SK-N-SH treated with all-trans-retinoic acid at 6 μM for 48 hours (cell line): ENCODE measurements around the gene PCSK5.

Experiments
- ARNTL ChIP-seq: fragments of 450-650 bp; formaldehyde crosslinking; IDR thresholded peaks from 2 replicates; pipeline ENCODE4 v1.5.0; 2020; ENCODE audit warnings: low read depth, mild to moderate bottlenecking, moderate library complexity, borderline replicate concordance
- BACH2 ChIP-seq: fragments of 250-450 bp; sonication (Bioruptor Pico); IDR thresholded peaks from 2 replicates; pipeline ENCODE4 v1.9.0; 2021; ENCODE audit warnings: mild to moderate bottlenecking, borderline replicate concordance
- CSDC2 ChIP-seq: fragments of 250-450 bp; sonication (Bioruptor Pico); IDR thresholded peaks from 2 replicates; pipeline ENCODE4 v1.5.0; 2020; ENCODE audit warnings: mild to moderate bottlenecking, moderate library complexity
- ESRRG ChIP-seq: fragments of 250-450 bp; sonication (Bioruptor Pico); IDR thresholded peaks from 2 replicates; pipeline ENCODE4 v1.6.1; 2021; ENCODE audit warnings: mild to moderate bottlenecking
- RARB ChIP-seq: fragments of 250-450 bp; sonication (Bioruptor Pico); IDR thresholded peaks from 2 replicates; pipeline ENCODE4 v1.8.0; 2021; ENCODE audit warnings: mild to moderate bottlenecking, moderate library complexity
- SNAI2 ChIP-seq: fragments of 250-450 bp; sonication (Bioruptor Pico); IDR thresholded peaks from 2 replicates; pipeline ENCODE4 v1.5.0; 2020; ENCODE audit warnings: mild to moderate bottlenecking, moderate library complexity
- TCF4 ChIP-seq: fragments of 250-450 bp; sonication (Bioruptor Pico); IDR thresholded peaks from 2 replicates; pipeline ENCODE4 v1.8.0; 2021; ENCODE audit warnings: mild to moderate bottlenecking, moderate library complexity, borderline replicate concordance
- ZNF70 ChIP-seq: fragments of 450-650 bp; formaldehyde crosslinking; IDR thresholded peaks from 2 replicates; pipeline ENCODE4 v1.5.0; 2020; ENCODE audit warnings: mild to moderate bottlenecking, moderate library complexity
- TF ChIP-seq, protein P1 (sequence below): fragments of 250-450 bp; sonication (Bioruptor Pico); IDR thresholded peaks from 2 replicates; pipeline ENCODE4 v1.5.0; 2020; ENCODE audit warnings: mild to moderate bottlenecking, moderate library complexity
- TF ChIP-seq, protein P2 (sequence below): fragments of 250-450 bp; sonication (Bioruptor Pico); IDR thresholded peaks from 2 replicates; pipeline ENCODE4 v1.8.0; 2020; ENCODE audit warnings: mild to moderate bottlenecking, moderate library complexity, borderline replicate concordance
- TF ChIP-seq, protein P3 (sequence below): fragments of 250-450 bp; sonication (Bioruptor Pico); IDR thresholded peaks from 2 replicates; pipeline ENCODE4 v1.5.1; 2020; ENCODE audit warnings: low read depth, mild to moderate bottlenecking, moderate library complexity
- TF ChIP-seq, protein P4 (sequence below): fragments of 250-450 bp; sonication (Bioruptor Pico); IDR thresholded peaks from 2 replicates; pipeline ENCODE4 v1.8.0; 2021; ENCODE audit warnings: low read depth, mild to moderate bottlenecking, moderate library complexity, borderline replicate concordance

DNA sequence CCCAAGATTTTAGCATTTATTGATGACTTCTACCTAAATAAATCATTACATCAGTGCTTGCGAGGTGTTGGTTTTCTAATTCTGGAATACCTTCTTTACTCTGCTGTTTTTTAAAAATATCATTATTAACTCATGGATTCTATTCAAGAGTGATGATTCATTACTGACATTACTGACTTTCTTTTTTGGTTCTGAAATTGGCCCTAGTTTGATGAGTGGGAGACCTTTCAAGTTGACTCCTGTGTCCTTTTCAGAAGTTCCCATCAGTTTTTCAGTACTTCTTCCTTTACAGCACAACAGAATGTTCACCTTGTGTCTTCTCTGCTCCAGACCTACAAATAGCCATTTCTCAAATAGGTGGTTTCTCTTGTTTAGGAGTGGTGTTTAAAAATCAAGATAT lies 114.1 kb downstream of the PCSK5 start:
- TF ChIP-seq RARB (CRISPR knock-in tag) (no peak), BACH2 (CRISPR knock-in tag) (no peak), ESRRG (no peak), SNAI2 (no peak), ARNTL (CRISPR knock-in tag) (no peak), ZNF70 (CRISPR knock-in tag) (no peak), CSDC2 (CRISPR knock-in tag) (no peak), TCF4 (CRISPR knock-in tag) (no peak)
- TF ChIP-seq, protein P1, sequence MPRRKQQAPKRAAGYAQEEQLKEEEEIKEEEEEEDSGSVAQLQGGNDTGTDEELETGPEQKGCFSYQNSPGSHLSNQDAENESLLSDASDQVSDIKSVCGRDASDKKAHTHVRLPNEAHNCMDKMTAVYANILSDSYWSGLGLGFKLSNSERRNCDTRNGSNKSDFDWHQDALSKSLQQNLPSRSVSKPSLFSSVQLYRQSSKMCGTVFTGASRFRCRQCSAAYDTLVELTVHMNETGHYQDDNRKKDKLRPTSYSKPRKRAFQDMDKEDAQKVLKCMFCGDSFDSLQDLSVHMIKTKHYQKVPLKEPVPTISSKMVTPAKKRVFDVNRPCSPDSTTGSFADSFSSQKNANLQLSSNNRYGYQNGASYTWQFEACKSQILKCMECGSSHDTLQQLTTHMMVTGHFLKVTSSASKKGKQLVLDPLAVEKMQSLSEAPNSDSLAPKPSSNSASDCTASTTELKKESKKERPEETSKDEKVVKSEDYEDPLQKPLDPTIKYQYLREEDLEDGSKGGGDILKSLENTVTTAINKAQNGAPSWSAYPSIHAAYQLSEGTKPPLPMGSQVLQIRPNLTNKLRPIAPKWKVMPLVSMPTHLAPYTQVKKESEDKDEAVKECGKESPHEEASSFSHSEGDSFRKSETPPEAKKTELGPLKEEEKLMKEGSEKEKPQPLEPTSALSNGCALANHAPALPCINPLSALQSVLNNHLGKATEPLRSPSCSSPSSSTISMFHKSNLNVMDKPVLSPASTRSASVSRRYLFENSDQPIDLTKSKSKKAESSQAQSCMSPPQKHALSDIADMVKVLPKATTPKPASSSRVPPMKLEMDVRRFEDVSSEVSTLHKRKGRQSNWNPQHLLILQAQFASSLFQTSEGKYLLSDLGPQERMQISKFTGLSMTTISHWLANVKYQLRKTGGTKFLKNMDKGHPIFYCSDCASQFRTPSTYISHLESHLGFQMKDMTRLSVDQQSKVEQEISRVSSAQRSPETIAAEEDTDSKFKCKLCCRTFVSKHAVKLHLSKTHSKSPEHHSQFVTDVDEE (CRISPR knock-in tag) = no peak
- TF ChIP-seq, protein P2, sequence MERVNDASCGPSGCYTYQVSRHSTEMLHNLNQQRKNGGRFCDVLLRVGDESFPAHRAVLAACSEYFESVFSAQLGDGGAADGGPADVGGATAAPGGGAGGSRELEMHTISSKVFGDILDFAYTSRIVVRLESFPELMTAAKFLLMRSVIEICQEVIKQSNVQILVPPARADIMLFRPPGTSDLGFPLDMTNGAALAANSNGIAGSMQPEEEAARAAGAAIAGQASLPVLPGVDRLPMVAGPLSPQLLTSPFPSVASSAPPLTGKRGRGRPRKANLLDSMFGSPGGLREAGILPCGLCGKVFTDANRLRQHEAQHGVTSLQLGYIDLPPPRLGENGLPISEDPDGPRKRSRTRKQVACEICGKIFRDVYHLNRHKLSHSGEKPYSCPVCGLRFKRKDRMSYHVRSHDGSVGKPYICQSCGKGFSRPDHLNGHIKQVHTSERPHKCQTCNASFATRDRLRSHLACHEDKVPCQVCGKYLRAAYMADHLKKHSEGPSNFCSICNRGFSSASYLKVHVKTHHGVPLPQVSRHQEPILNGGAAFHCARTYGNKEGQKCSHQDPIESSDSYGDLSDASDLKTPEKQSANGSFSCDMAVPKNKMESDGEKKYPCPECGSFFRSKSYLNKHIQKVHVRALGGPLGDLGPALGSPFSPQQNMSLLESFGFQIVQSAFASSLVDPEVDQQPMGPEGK (CRISPR knock-in tag) = no peak
- TF ChIP-seq, protein P3, sequence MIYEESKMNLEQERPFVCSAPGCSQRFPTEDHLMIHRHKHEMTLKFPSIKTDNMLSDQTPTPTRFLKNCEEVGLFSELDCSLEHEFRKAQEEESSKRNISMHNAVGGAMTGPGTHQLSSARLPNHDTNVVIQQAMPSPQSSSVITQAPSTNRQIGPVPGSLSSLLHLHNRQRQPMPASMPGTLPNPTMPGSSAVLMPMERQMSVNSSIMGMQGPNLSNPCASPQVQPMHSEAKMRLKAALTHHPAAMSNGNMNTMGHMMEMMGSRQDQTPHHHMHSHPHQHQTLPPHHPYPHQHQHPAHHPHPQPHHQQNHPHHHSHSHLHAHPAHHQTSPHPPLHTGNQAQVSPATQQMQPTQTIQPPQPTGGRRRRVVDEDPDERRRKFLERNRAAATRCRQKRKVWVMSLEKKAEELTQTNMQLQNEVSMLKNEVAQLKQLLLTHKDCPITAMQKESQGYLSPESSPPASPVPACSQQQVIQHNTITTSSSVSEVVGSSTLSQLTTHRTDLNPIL (CRISPR knock-in tag) = no peak
- TF ChIP-seq, protein P4, sequence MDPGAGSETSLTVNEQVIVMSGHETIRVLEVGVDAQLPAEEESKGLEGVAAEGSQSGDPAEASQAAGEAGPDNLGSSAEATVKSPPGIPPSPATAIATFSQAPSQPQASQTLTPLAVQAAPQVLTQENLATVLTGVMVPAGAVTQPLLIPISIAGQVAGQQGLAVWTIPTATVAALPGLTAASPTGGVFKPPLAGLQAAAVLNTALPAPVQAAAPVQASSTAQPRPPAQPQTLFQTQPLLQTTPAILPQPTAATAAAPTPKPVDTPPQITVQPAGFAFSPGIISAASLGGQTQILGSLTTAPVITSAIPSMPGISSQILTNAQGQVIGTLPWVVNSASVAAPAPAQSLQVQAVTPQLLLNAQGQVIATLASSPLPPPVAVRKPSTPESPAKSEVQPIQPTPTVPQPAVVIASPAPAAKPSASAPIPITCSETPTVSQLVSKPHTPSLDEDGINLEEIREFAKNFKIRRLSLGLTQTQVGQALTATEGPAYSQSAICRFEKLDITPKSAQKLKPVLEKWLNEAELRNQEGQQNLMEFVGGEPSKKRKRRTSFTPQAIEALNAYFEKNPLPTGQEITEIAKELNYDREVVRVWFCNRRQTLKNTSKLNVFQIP = no peak
